Measurements from ENCODE around the gene HEATR1. TPM values are rescaled to one million over a fixed set of nuclear protein-coding genes. Genes with fewer than 3 reads are reported as not detected.

HEATR1 gene
- total and polyA plus RNA-seq, 2 donors from 2014 or later = 2.9 to 34.4 TPM

GRCh38 chr1:236568285-236568894 lies 35.9 kb downstream of the HEATR1 start:
- no peak for TF ChIP-seq CTCF (IDR thresholded peaks at IDR 0.05; ENCODE audit: borderline replicate concordance, extremely low read depth, insufficient read depth)
- no peak for FAIRE-seq
- intact Hi-C loops (cut with DNase I) = no loop called here
- no peaks in the 10 kb centered on the region for H3K9me3 ChIP-seq (ENCODE audit: control insufficient read depth in 2 of 3, insufficient read depth in 1 of 3, low read length in 3 of 3)
- peaks cover 16 to 54% (median 39%) of the 10 kb centered on the region in 3 donors for H3K36me3 ChIP-seq (ENCODE audit: control insufficient read depth in 2 of 3, insufficient read depth in 3 of 3, low read length in 3 of 3)
- DNase-seq = no peak
- H3K27ac ChIP-seq (ENCODE audit: low read depth in 2 of 2, low read length in 2 of 2) = no peak overlapping the region
- H3K27me3 ChIP-seq (ENCODE audit: control insufficient read depth, insufficient read depth, low read length) = no peaks in the 10 kb centered on the region
- H3K4me3 ChIP-seq (ENCODE audit: low read length in 3 of 3) = no peak overlapping the region
- no peak overlapping the region for H3K9ac ChIP-seq (ENCODE audit: low read length in 3 of 3)
- no peaks in the 10 kb centered on the region for H3K4me1 ChIP-seq (ENCODE audit: control insufficient read depth in 2 of 3, insufficient read depth in 2 of 3, low read depth in 1 of 3, low read length in 3 of 3)

GRCh38 chr1:236565530-236565929 lies 38.8 kb downstream of the HEATR1 start:
- FAIRE-seq (no peak), DNase-seq (no peak)
- Histone ChIP-seq H3K9ac (ENCODE audit: low read length in 3 of 3) (no peak overlapping the region), H3K27ac (ENCODE audit: low read depth in 2 of 2, low read length in 2 of 2) (no peak overlapping the region), H3K27me3 (ENCODE audit: control insufficient read depth, insufficient read depth, low read length) (no peaks in the 10 kb centered on the region), H3K4me3 (ENCODE audit: low read length in 3 of 3) (no peak overlapping the region), H3K36me3 (ENCODE audit: control insufficient read depth in 2 of 3, insufficient read depth in 3 of 3, low read length in 3 of 3) (peaks cover 9 to 38% (median 31%) of the 10 kb centered on the region in 3 donors), H3K4me1 (ENCODE audit: control insufficient read depth in 2 of 3, insufficient read depth in 2 of 3, low read depth in 1 of 3, low read length in 3 of 3) (no peaks in the 10 kb centered on the region), H3K9me3 (ENCODE audit: control insufficient read depth in 2 of 3, insufficient read depth in 1 of 3, low read length in 3 of 3) (no peaks in the 10 kb centered on the region)
- intact Hi-C loops (cut with DNase I) = no loop called here
- no peak for TF ChIP-seq CTCF (IDR thresholded peaks at IDR 0.05; ENCODE audit: borderline replicate concordance, extremely low read depth, insufficient read depth)

- Histone ChIP-seq H3K36me3 (ENCODE audit: control insufficient read depth in 2 of 3, insufficient read depth in 3 of 3, low read length in 3 of 3) (peaks cover 3 to 40% (median 35%) of the 10 kb centered on the region in 3 donors), H3K27ac (ENCODE audit: low read depth in 2 of 2, low read length in 2 of 2) (no peak overlapping the region), H3K9ac (ENCODE audit: low read length in 3 of 3) (no peak overlapping the region), H3K4me3 (ENCODE audit: low read length in 3 of 3) (no peak overlapping the region), H3K27me3 (ENCODE audit: control insufficient read depth, insufficient read depth, low read length) (no peaks in the 10 kb centered on the region), H3K9me3 (ENCODE audit: control insufficient read depth in 2 of 3, insufficient read depth in 1 of 3, low read length in 3 of 3) (no peaks in the 10 kb centered on the region), H3K4me1 (ENCODE audit: control insufficient read depth in 2 of 3, insufficient read depth in 2 of 3, low read depth in 1 of 3, low read length in 3 of 3) (no peaks in the 10 kb centered on the region)
- no peak for FAIRE-seq
- TF ChIP-seq CTCF (IDR thresholded peaks at IDR 0.05; ENCODE audit: borderline replicate concordance, extremely low read depth, insufficient read depth) = no peak
- intact Hi-C loops (cut with DNase I) = no loop called here
- DNase-seq = no peak
Observed at GRCh38 chr1:236561976-236562375, 42.3 kb downstream of the HEATR1 start.

Measured in kidney (tissue), 14 donors.